ENCODE data around the gene POLR3K.

Gene POLR3K

GRCh38 chr16:89391-90302 is 36.2 kb upstream of the POLR3K start:
- Histone ChIP-seq H3K27ac (ENCODE audit: insufficient read depth, low read depth, low read length, poor library complexity, severe bottlenecking) (no peak overlapping the region), H3K4me3 (ENCODE audit: insufficient read depth, low read depth, low read length) (no peak overlapping the region), H3K4me1 (ENCODE audit: control insufficient read depth, insufficient read depth, low read length) (no peaks in the 10 kb centered on the region), H3K36me3 (ENCODE audit: control insufficient read depth, insufficient read depth, low read length) (peaks cover 11% of the 10 kb centered on the region), H3K27me3 (ENCODE audit: control insufficient read depth, insufficient read depth, low read length, poor library complexity, severe bottlenecking) (no peaks in the 10 kb centered on the region), H3K9me3 (ENCODE audit: control insufficient read depth, low read length) (no peaks in the 10 kb centered on the region)
- WGBS, 2 experiments, result 94 to 98% methylated on average over 30 of the region's 30 CpGs

GRCh38 chr16:88613-89012 is 35.2 kb upstream of the POLR3K start:
- H3K4me3 ChIP-seq (ENCODE audit: insufficient read depth, low read depth, low read length), result no peak overlapping the region
- H3K27ac ChIP-seq (ENCODE audit: insufficient read depth, low read depth, low read length, poor library complexity, severe bottlenecking), result no peak overlapping the region
- H3K9me3 ChIP-seq (ENCODE audit: control insufficient read depth, low read length), result no peaks in the 10 kb centered on the region
- 96% methylated on average over 14 of the region's 14 CpGs for WGBS, 2 experiments
- peaks cover 11% of the 10 kb centered on the region for H3K36me3 ChIP-seq (ENCODE audit: control insufficient read depth, insufficient read depth, low read length)
- no peaks in the 10 kb centered on the region for H3K27me3 ChIP-seq (ENCODE audit: control insufficient read depth, insufficient read depth, low read length, poor library complexity, severe bottlenecking)
- no peaks in the 10 kb centered on the region for H3K4me1 ChIP-seq (ENCODE audit: control insufficient read depth, insufficient read depth, low read length)

- Histone ChIP-seq H3K4me3 (ENCODE audit: insufficient read depth, low read depth, low read length) (no peak overlapping the region), H3K4me1 (ENCODE audit: control insufficient read depth, insufficient read depth, low read length) (no peaks in the 10 kb centered on the region), H3K27me3 (ENCODE audit: control insufficient read depth, insufficient read depth, low read length, poor library complexity, severe bottlenecking) (no peaks in the 10 kb centered on the region), H3K36me3 (ENCODE audit: control insufficient read depth, insufficient read depth, low read length) (peaks cover 11% of the 10 kb centered on the region), H3K9me3 (ENCODE audit: control insufficient read depth, low read length) (no peaks in the 10 kb centered on the region), H3K27ac (ENCODE audit: insufficient read depth, low read depth, low read length, poor library complexity, severe bottlenecking) (no peak overlapping the region)
- 95 to 96% methylated on average over 23 of the region's 23 CpGs for WGBS, 2 experiments
These were observed 33.1 kb upstream of the POLR3K start for GRCh38 chr16:86483-86952.

- H3K27me3 ChIP-seq (ENCODE audit: control insufficient read depth, insufficient read depth, low read length, poor library complexity, severe bottlenecking), result no peaks in the 10 kb centered on the region
- no peaks in the 10 kb centered on the region for H3K4me1 ChIP-seq (ENCODE audit: control insufficient read depth, insufficient read depth, low read length)
- WGBS, 2 experiments, result 91% methylated on average over 9 of the region's 9 CpGs
- H3K9me3 ChIP-seq (ENCODE audit: control insufficient read depth, low read length), result no peaks in the 10 kb centered on the region
- H3K27ac ChIP-seq (ENCODE audit: insufficient read depth, low read depth, low read length, poor library complexity, severe bottlenecking), result no peak overlapping the region
- no peak overlapping the region for H3K4me3 ChIP-seq (ENCODE audit: insufficient read depth, low read depth, low read length)
- H3K36me3 ChIP-seq (ENCODE audit: control insufficient read depth, insufficient read depth, low read length), result peaks cover 11% of the 10 kb centered on the region
These were observed 32.5 kb upstream of the POLR3K start for GRCh38 chr16:85865-86264.

- Histone ChIP-seq H3K4me3 (ENCODE audit: insufficient read depth, low read depth, low read length) (no peak overlapping the region), H3K27ac (ENCODE audit: insufficient read depth, low read depth, low read length, poor library complexity, severe bottlenecking) (peak overlapping the region; percentile 8), H3K36me3 (ENCODE audit: control insufficient read depth, insufficient read depth, low read length) (peaks cover 11% of the 10 kb centered on the region), H3K9me3 (ENCODE audit: control insufficient read depth, low read length) (no peaks in the 10 kb centered on the region), H3K4me1 (ENCODE audit: control insufficient read depth, insufficient read depth, low read length) (no peaks in the 10 kb centered on the region), H3K27me3 (ENCODE audit: control insufficient read depth, insufficient read depth, low read length, poor library complexity, severe bottlenecking) (no peaks in the 10 kb centered on the region)
- 95 to 97% methylated on average over 18 of the region's 18 CpGs for WGBS, 2 experiments
These were observed 32.0 kb upstream of the POLR3K start for GRCh38 chr16:85407-85782.

GRCh38 chr16:84718-85406 is 31.5 kb upstream of the POLR3K start:
- H3K27ac ChIP-seq (ENCODE audit: insufficient read depth, low read depth, low read length, poor library complexity, severe bottlenecking), result peak overlapping the region; percentile 8
- no peaks in the 10 kb centered on the region for H3K27me3 ChIP-seq (ENCODE audit: control insufficient read depth, insufficient read depth, low read length, poor library complexity, severe bottlenecking)
- whole genome bisulfite sequencing, 2 experiments, result 93 to 95% methylated on average over 7 of the region's 7 CpGs
- H3K4me1 ChIP-seq (ENCODE audit: control insufficient read depth, insufficient read depth, low read length), result no peaks in the 10 kb centered on the region
- H3K4me3 ChIP-seq (ENCODE audit: insufficient read depth, low read depth, low read length), result no peak overlapping the region
- no peaks in the 10 kb centered on the region for H3K9me3 ChIP-seq (ENCODE audit: control insufficient read depth, low read length)
- H3K36me3 ChIP-seq (ENCODE audit: control insufficient read depth, insufficient read depth, low read length), result peaks cover 15% of the 10 kb centered on the region

- peaks cover 15% of the 10 kb centered on the region for H3K36me3 ChIP-seq (ENCODE audit: control insufficient read depth, insufficient read depth, low read length)
- H3K27ac ChIP-seq (ENCODE audit: insufficient read depth, low read depth, low read length, poor library complexity, severe bottlenecking), result no peak overlapping the region
- no peaks in the 10 kb centered on the region for H3K4me1 ChIP-seq (ENCODE audit: control insufficient read depth, insufficient read depth, low read length)
- WGBS, 2 experiments, result 85 to 86% methylated on average over 21 of the region's 21 CpGs
- H3K9me3 ChIP-seq (ENCODE audit: control insufficient read depth, low read length), result no peaks in the 10 kb centered on the region
- H3K27me3 ChIP-seq (ENCODE audit: control insufficient read depth, insufficient read depth, low read length, poor library complexity, severe bottlenecking), result no peaks in the 10 kb centered on the region
- no peak overlapping the region for H3K4me3 ChIP-seq (ENCODE audit: insufficient read depth, low read depth, low read length)
These were observed 30.6 kb upstream of the POLR3K start for GRCh38 chr16:83781-84615.

- WGBS, 2 experiments, result 94 to 97% methylated on average over 31 of the region's 31 CpGs
- H3K4me3 ChIP-seq (ENCODE audit: insufficient read depth, low read depth, low read length), result no peak overlapping the region
- H3K27me3 ChIP-seq (ENCODE audit: control insufficient read depth, insufficient read depth, low read length, poor library complexity, severe bottlenecking), result peaks cover 8% of the 10 kb centered on the region
- H3K4me1 ChIP-seq (ENCODE audit: control insufficient read depth, insufficient read depth, low read length), result no peaks in the 10 kb centered on the region
- no peaks in the 10 kb centered on the region for H3K9me3 ChIP-seq (ENCODE audit: control insufficient read depth, low read length)
- H3K27ac ChIP-seq (ENCODE audit: insufficient read depth, low read depth, low read length, poor library complexity, severe bottlenecking), result no peak overlapping the region
- peaks cover 11% of the 10 kb centered on the region for H3K36me3 ChIP-seq (ENCODE audit: control insufficient read depth, insufficient read depth, low read length)
These were observed 29.7 kb upstream of the POLR3K start for GRCh38 chr16:83060-83603.

- H3K9me3 ChIP-seq (ENCODE audit: control insufficient read depth, low read length), result no peaks in the 10 kb centered on the region
- peaks cover 22% of the 10 kb centered on the region for H3K4me1 ChIP-seq (ENCODE audit: control insufficient read depth, insufficient read depth, low read length)
- H3K27ac ChIP-seq (ENCODE audit: insufficient read depth, low read depth, low read length, poor library complexity, severe bottlenecking), result no peak overlapping the region
- peak overlapping the region; percentile 64 for H3K4me3 ChIP-seq (ENCODE audit: insufficient read depth, low read depth, low read length)
- H3K27me3 ChIP-seq (ENCODE audit: control insufficient read depth, insufficient read depth, low read length, poor library complexity, severe bottlenecking), result peaks cover 8% of the 10 kb centered on the region
- WGBS, 2 experiments, result 90 to 91% methylated on average over 32 of the region's 32 CpGs
- H3K36me3 ChIP-seq (ENCODE audit: control insufficient read depth, insufficient read depth, low read length), result peaks cover 4% of the 10 kb centered on the region
These were observed 26.0 kb upstream of the POLR3K start for GRCh38 chr16:79151-80054.

Data from ectodermal cell (in vitro differentiated cells).